OCI-LY1 (cell line): ENCODE measurements around the gene TOB1.

Experiments used
- H2AFZ ChIP-seq: fragments of 200-600 bp; sonication (generic), shearing (Covaris generic); 2 replicates; pipeline ENCODE4 v1.6.0; 2014; ENCODE audit warnings: antibody characterized with exemption, mild to moderate bottlenecking, low read length
- H3F3A ChIP-seq: fragments of 200-600 bp; sonication (generic), shearing (Covaris generic); 2 replicates; pipeline ENCODE4 v1.6.0; 2014; ENCODE audit warnings: mild to moderate bottlenecking, antibody characterized with exemption, low read length, moderate library complexity; ENCODE audit not compliant: insufficient read depth
- H3K27ac ChIP-seq: fragments of 200-600 bp; sonication (generic); 2 replicates; pipeline ENCODE4 v1.5.1; 2014; ENCODE audit warnings: low read length, mixed run types, mild to moderate bottlenecking, low read depth; ENCODE audit not compliant: poor library complexity, severe bottlenecking
- H3K27me3 ChIP-seq: fragments of 200-600 bp; sonication (generic); 2 replicates; pipeline ENCODE4 v1.6.0; 2014; ENCODE audit warnings: antibody characterized with exemption, mild to moderate bottlenecking, low read length, moderate library complexity; ENCODE audit not compliant: insufficient read depth
- H3K36me3 ChIP-seq: fragments of 200-600 bp; sonication (generic); 2 replicates; pipeline ENCODE4 v1.6.1; 2014; ENCODE audit warnings: mild to moderate bottlenecking, antibody characterized with exemption, low read length, moderate library complexity, mixed read lengths; ENCODE audit not compliant: insufficient read depth
- H3K4me1 ChIP-seq: fragments of 200-600 bp; sonication (generic); 2 replicates; pipeline ENCODE4 v1.5.1; 2014; ENCODE audit warnings: mild to moderate bottlenecking, low read length, moderate library complexity; ENCODE audit not compliant: insufficient read depth, severe bottlenecking
- H3K4me2 ChIP-seq: fragments of 200-600 bp; sonication (generic), shearing (Covaris generic); 2 replicates; pipeline ENCODE4 v1.6.1; 2014; ENCODE audit warnings: low read length
- H3K4me3 ChIP-seq: fragments of 200-600 bp; sonication (generic); 2 replicates; pipeline ENCODE4 v1.5.1; 2014; ENCODE audit warnings: low read length, low read depth, mild to moderate bottlenecking, mixed read lengths; ENCODE audit not compliant: poor library complexity, severe bottlenecking
- H3K79me2 ChIP-seq: fragments of 200-600 bp; shearing (Covaris generic); 2 replicates; pipeline ENCODE4 v1.6.1; 2016; ENCODE audit warnings: mixed run types, low read length, mixed read lengths; ENCODE audit not compliant: insufficient read depth
- H3K9ac ChIP-seq: fragments of 200-600 bp; sonication (generic), shearing (Covaris generic); 2 replicates; pipeline ENCODE4 v1.6.1; 2014; ENCODE audit warnings: mild to moderate bottlenecking, low read length, mixed read lengths
- H3K9me2 ChIP-seq: fragments of 200-600 bp; sonication (generic), shearing (Covaris generic); 2 replicates; pipeline ENCODE4 v1.6.1; 2014; ENCODE audit warnings: low read depth, mild to moderate bottlenecking, low read length, mixed read lengths
- H3K9me3 ChIP-seq: fragments of 200-600 bp; shearing (Covaris generic); 2 replicates; pipeline ENCODE4 v1.6.1; 2014; ENCODE audit warnings: low read length, mixed read lengths
- H4K20me1 ChIP-seq: fragments of 200-600 bp; sonication (generic), shearing (Covaris generic); 2 replicates; pipeline ENCODE4 v1.6.0; 2016; ENCODE audit warnings: mild to moderate bottlenecking, low read length; ENCODE audit not compliant: insufficient read depth
- CTCF ChIP-seq: fragments of 200-600 bp; sonication (generic), shearing (Covaris generic); IDR thresholded peaks from 2 replicates; pipeline ENCODE4 v1.5.1; 2017; ENCODE audit warnings: mild to moderate bottlenecking, antibody characterized with exemption, low read length, moderate library complexity, mixed read lengths
- EZH2 ChIP-seq: fragments of 200-600 bp; sonication (generic), shearing (Covaris generic); IDR thresholded peaks from 2 replicates; pipeline ENCODE4 v1.8.0; 2017; ENCODE audit warnings: borderline replicate concordance, mixed run types, mild to moderate bottlenecking, antibody characterized with exemption, low read length, moderate library complexity, mixed read lengths

Gene TOB1

GRCh38 chr17:50845240-50846147, 20.7 kb downstream of the TOB1 start:
- H2AFZ ChIP-seq: no peak overlapping the region
- H4K20me1 ChIP-seq: no peaks in the 10 kb centered on the region
- H3K79me2 ChIP-seq: no peaks in the 10 kb centered on the region
- H3K9me3 ChIP-seq: no peaks in the 10 kb centered on the region; the same call in 1 of the 2 replicates
- H3K27me3 ChIP-seq: peaks cover 5% of the 10 kb centered on the region; the same call in 1 of the 2 replicates
- no peaks in the 10 kb centered on the region for H3F3A ChIP-seq
- H3K36me3 ChIP-seq: no peaks in the 10 kb centered on the region; the same call in 1 of the 2 replicates
- H3K4me1 ChIP-seq: no peaks in the 10 kb centered on the region
- no peak overlapping the region for H3K27ac ChIP-seq
- H3K9me2 ChIP-seq: no peaks in the 10 kb centered on the region
- no peak for TF ChIP-seq CTCF
- no peak for TF ChIP-seq EZH2
- no peak overlapping the region for H3K4me2 ChIP-seq
- H3K4me3 ChIP-seq: no peak overlapping the region
- H3K9ac ChIP-seq: no peak overlapping the region

- Histone ChIP-seq H3F3A (no peaks in the 10 kb centered on the region), H3K4me2 (no peak overlapping the region), H2AFZ (no peak overlapping the region), H3K27me3 (peaks cover 5% of the 10 kb centered on the region; the same call in 1 of the 2 replicates), H3K9me3 (no peaks in the 10 kb centered on the region; the same call in 1 of the 2 replicates), H3K9ac (no peak overlapping the region), H3K9me2 (no peaks in the 10 kb centered on the region), H3K27ac (no peak overlapping the region), H3K4me1 (no peaks in the 10 kb centered on the region), H3K79me2 (no peaks in the 10 kb centered on the region), H3K36me3 (no peaks in the 10 kb centered on the region; the same call in 1 of the 2 replicates), H3K4me3 (no peak overlapping the region), H4K20me1 (no peaks in the 10 kb centered on the region)
- TF ChIP-seq CTCF (no peak), EZH2 (no peak)
Observed at GRCh38 chr17:50844117-50844700, 21.9 kb downstream of the TOB1 start.

GRCh38 chr17:50843150-50843905, 22.8 kb downstream of the TOB1 start:
- Histone ChIP-seq H3K27me3 (peaks cover 9% of the 10 kb centered on the region), H3K9ac (no peak overlapping the region), H3K9me2 (no peaks in the 10 kb centered on the region), H3K9me3 (no peaks in the 10 kb centered on the region; the same call in 1 of the 2 replicates), H3K79me2 (no peaks in the 10 kb centered on the region), H3K4me3 (no peak overlapping the region), H2AFZ (no peak overlapping the region), H4K20me1 (no peaks in the 10 kb centered on the region), H3K36me3 (no peaks in the 10 kb centered on the region), H3K4me1 (no peaks in the 10 kb centered on the region), H3K4me2 (no peak overlapping the region), H3F3A (no peaks in the 10 kb centered on the region), H3K27ac (no peak overlapping the region)
- no peak for TF ChIP-seq CTCF
- TF ChIP-seq EZH2: no peak
